CD4-positive, alpha-beta T cell treated with Interleukin-15 for 1 hour (primary cell): ENCODE results near the gene FBXL16.

ENCODE experiments used
- DNase-seq: peaks from one replicate; pipeline ENCODE4 v3.0.0-alpha.2; 2020

FBXL16 gene

DNA sequence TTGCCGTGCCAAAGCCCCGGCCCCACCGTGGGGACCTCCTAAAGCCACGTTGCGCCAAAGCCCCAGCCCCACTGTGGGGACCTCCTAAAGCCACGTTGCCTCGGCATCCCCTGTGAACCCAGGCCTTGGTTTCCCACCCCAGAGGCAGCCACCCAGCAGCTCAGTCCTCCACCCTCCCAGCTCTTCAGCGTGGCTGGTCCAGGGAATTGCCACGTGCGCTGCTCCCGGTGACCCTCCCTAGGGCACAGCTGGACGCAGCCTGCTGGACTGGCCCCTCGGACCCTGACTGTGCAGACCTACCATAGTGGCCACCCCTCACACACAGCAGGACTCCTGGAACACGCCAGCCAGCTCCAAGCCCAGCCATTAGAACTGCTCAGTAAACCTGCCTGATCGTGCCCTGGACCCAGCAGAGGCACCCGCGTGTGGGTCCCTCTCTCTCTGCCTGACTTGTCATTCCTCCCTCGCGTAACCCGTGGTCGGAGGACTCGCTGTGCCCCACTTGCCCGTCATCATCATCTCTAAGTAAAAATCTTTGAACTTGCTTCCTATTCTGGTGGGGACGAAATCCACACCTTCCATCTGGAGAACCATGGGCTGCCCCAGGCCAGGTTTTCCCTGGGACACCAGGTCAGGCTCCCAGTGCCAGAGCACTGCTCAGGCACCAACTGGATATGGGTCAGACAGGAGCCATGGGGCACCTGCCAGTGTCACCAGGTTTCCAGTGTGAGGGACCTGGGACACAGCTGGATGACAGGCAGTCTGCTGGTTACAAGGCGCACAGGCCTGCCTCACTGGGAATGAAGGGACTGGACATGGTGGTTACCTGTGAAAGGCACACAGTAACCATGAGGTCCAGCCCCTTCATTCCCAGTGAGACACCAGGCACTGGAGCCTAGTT is 29.6 kb upstream of the FBXL16 start:
- no peak for DNase-seq

DNA sequence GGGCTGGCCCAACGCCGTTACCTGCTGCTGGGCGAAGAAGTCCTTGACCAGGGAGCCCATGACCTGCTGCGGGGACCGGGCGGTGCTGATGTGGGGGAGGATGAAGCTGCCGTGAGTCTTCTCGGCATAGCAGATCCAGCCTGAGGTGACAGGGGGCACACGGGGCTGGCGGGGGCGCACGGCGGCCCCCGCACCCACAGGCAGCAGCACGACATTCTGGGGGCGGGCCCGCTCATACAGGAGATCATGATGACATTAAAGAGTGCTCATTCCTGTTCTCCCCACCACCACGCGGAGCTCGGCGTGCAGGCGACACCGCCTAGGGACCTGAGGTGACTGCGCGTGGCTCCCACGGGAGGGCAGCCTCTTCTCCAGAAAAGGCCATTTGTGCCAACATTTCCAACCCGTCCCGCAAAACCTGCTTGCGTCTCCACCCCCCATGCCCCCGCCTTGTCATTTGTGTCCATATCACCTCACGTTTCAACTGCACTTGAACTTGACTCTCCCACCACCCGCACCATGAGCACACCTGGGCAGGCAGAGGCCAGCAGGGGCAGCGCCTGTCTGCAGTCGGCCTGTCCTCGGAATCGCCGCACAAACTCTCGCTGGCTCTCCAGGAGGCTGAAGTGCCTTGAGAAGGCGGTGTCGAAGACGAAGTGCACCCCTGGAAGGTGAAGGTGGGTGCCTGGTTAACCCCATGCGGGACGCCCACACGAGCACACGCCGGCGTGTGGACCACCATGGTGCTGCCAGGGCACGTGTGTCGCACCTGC is 28.8 kb upstream of the FBXL16 start:
- no peak for DNase-seq

DNA sequence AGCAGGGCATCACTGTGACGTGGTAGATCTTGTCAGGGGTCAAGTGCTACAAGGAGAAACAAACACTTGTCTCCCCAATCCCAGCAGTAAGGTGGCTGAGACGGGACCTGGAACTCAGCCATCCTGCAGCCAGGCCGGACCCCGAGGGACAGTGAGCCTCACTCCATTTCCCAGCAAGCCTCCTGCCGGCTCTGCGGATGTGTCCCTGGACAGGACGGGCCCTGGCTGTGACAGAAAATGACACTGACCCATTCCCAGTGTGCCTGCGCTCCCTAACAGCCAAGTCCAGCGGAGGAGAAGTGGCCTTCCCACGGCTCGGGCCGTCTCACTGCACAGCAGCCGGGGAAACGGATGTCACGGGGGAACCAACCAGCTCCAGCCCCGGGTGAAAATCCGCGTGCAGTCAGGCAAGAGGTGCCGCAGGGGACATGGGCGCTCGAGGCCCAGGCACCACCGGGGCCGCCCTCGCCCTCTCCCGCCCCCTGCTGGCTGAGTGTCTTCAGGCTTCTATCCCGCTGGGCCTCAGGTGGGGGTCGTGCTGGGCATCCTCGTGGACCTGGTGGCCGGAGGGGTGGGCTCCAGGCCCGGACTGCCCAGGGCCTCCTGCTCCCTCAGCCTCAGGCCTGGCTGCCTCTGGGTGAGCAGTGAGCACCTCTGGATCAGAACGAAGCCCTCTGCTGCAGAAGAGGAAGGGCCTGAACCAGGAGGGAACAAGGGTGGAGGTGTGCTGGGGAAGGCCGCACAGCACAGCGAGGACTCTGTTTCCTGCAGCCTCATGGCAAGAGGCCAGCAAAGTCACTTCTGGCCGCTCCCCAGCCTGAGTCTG is 28.0 kb upstream of the FBXL16 start:
- DNase-seq: no peak

DNA sequence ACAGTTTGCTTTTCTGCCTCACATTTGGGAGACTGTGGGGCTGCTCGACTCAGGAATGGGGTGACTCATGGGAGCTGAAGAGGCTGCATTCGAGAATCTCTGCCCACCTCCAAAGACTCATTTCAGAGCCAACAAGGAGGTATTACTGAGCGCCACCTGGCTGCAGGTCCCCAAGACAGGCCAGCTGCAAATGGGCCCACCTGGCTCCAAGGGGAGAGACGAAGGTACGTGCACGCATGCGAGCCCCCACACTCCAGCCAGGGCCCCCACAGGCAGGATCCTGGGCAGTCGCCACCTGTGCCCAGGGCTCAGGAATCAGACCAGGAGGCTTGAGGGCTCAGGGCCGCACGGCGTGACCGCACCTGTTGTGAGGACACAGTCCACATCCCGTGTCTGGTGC is 27.3 kb upstream of the FBXL16 start:
- no peak for DNase-seq

DNA sequence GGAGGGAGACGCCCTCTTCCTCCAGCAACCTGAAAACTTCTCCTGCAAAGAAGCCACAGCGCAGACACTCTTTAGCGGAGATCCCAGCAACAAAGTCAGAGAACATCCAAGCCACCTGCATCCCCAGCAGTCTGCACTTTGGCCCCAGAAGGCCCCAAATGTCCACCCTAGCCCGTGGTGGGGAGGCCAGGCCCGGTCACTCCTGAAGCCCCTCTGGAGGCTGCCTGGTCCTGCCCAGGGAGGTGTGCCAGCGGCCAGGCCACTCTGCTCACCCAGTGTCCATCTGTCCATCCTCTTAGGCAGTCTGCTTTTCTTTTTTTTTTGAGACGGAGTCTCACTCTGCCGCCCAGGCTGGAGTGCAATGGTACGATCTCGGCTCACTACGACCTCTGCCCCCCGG is 26.7 kb upstream of the FBXL16 start:
- no peak for DNase-seq

DNA sequence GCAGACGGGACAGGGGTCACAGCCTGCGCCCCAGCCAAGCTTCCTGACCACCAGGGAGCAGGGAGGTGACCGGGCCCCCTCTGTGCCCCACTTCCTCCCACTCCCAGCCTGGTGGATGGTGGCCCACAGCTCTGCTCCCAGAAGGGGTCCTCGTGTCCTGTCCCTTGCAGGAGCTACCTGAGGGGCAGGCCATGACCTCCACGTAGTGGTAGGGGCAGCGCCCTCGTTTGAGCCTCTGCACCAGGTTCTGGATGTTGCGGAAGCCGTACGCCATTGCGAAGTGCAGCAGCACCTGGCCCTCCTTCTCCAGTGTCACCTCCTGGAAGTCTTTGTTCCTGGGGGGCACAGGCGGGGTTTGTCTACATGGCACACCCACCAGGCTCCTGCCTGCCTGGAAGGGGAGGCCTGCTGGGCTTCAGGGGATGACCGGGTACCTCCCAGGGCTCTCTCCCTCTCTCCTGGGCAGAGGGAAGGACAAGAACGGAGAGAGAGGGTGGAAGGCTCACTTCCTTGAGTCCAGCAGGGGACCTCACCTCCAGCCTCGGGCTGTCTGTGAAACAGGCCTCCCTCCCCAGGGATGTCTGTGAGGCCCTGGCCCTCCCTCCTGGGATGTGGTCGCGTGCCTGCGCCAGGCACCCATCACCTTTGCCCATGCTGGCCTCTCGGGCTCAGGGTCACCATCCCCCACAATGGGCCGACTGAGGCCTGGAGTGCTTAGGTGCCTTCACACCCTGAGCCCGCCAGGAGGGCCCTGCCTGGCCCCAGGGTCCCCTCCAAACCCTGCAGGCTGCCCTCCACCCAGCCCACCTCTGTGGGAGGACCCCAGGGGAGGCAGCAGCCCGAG is 25.3 kb upstream of the FBXL16 start:
- no peak for DNase-seq

DNA sequence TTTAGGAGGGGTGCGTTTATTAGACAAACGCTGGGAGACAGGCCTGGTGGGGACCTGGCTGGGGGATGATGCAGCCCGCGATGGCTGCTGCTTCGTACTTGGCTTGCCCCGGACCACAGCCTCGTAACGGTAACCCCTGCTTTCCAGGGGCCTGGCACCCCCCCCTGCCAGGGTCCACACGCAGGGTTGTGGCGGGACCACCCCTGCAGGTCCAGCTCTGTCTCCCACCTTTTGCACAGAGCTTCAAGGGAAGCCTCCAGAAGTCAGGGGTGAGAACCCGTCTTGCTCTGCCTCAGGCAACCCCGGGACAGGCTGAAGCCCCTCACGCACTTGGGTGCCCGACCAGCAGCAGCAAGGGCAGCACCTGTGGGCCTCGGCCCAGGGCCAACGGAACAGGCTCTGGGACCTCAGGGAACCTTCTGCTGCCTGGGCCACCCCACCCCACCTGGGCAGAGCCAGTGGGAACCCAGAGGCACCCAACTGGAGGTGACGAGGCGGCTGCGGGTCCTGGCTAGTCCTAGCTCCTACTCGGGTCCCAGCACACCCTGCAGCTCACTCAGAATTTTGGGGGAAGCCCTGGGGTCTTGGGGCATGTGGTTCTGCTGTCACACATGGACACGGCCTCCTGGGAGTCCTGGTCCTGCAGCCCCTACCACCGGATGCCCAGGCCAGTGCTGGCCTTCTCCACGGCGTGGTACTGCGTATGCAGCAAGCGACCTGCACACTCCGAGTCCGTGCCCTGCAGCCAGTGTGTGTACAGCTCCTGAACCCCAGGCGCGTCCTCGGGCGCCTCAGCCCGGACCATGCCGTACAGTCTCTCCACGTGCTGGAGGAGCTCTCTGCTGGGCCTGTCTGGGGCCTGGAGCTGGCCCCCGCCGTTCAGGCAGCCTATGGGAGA is 24.4 kb upstream of the FBXL16 start:
- no peak for DNase-seq

DNA sequence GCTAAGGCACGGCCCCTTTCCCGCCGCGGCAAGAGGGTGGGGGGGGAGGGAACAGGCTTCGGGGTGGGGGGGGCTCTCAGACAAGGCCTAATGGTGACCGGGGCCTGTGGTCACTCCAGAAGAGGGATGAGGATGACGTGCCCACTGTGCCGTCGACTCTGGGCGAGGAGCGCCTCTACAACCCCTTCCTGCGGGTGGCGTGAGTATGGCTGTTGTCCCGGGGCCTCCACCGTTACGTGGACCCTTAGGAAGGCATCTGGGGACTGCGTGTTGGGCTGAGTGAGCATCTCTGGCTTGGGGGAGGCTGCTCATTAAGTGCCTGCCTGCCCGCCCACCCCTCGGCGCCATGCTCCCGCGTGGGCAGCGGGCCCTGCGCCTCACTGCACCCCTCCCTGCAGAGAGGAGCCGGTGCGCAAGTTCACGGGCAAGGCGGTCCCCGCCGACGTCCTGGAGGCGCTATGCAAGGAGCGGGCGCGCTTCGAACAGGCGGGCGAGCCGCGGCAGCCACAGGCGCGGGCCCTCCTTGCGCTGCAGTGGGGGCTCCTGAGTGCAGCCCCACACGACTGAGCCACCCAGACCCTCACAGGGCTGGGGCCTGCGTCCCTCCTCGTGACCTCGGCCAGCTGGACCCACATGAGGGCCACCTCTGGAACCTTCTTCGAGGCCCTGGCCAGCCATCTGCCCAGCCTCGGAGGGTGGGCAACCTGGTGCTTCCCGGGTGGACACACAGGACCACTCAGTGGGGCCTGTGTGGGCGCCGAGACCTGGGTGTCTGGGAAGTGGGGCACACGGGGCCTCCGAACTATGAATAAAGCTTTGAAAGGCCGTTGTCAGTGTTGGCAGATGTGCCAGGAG is 23.5 kb upstream of the FBXL16 start:
- no peak for DNase-seq

DNA sequence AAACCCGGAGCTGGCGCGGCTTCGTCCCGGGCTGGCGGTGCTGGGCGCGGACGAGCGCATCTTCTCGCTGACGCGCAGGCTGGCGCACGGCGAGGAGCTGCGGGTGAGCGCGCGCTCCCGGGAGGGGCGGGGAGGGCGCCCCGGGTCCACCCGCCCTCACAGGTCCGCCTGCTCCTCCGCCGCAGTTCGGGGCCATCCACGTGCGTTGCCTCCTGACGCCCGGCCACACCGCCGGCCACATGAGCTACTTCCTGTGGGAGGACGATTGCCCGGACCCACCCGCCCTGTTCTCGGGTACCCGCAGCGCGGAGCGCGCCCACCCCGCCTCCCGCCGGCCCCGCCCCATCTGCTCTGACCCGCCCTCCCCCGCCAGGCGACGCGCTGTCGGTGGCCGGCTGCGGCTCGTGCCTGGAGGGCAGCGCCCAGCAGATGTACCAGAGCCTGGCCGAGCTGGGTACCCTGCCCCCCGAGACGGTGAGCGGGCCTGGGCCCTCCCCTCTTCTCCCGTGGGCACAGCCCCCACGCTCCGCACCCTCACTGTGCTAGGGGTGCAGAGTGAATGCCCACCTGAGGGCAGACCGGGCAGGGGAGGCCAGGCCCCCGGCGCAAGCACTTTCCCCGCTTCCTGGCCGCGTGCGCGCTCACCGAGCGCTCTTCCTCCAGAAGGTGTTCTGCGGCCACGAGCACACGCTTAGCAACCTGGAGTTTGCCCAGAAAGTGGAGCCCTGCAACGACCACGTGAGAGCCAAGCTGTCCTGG is 22.7 kb upstream of the FBXL16 start:
- peak; percentile 77 for DNase-seq

DNA sequence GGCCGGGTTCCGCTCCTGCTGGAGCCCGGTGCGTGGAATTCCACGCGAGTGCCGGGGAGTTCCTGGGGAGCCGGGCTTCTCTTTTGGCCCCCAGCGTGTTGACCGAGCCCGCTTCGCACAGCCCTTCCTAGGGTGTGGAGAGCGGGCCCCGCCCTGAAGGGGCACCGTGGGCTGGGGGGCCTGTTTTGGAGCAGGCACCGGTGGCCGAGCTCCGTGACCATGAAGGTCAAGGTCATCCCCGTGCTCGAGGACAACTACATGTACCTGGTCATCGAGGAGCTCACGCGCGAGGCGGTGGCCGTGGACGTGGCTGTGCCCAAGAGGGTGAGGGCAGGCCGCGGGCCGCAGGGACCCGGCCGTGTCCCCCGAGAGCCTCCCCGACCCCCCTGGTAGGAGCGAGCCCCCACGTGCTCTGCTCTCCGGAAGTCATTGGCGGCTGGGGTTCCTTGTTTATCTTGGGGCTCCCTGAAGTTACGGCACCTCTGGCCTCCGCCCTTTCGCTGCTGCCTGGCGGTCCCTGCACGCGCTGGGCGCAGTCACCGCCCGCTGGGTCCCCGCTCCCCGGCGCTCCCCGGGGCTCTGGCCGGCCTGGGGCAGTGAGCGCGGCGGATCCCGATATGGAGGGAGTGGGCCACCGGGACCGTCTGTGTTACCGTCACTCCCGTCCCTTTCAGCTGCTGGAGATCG is 21.8 kb upstream of the FBXL16 start:
- DNase-seq: no peak

DNA sequence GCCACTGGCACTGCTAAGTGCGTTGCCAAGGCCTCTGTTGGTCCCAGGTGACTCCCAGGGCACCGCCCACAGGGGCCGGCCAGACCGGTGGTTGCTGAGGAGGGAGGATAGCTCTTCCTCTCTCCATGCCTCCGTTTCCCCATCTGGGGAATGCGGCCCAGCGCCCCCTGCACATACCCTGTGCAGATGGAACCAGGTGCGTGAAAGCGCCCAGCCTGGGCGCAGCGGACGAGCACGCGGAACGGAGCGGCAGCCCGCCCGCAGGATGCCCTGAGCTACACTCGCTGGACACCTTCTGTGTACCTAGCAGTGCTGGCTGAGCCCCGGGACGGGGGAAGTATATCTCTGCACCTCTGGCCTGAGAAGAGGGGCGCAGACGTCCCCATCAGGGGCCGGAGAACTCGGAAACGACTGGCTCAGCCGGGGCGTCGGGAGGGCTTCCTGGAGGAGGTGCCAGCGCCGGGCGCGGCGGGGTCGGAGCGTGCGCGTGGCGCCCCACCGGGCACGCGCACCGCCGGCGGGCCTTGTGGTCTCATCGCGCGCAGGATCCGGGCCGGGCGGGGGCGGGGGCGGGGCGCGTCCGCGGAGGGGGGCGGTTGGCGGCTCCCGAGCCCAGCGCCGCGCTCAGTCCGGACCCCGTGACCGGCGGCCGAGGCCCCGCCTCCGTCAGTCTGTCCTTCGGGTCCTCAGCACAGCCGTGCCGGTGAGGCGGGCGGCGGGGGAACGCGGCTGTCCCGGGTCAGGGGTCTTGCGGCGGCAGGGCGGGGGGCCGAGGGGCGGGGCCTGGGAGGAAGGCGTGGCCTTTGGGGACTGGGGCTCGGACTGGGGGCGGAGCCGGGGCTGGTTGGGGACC is 21.1 kb upstream of the FBXL16 start, which contains the start of the genes CCDC78 and HAGHL:
Gene CCDC78, minus strand, starts transcription at position 6 of the 853 bp plus-strand sequence. CDS start 76 bp downstream, outside the sequence.
Gene HAGHL, plus strand, starts transcription at position 669 of the 853 bp plus-strand sequence. CDS start 404 bp downstream, outside the sequence.
- peak; percentile 65 for DNase-seq

DNA sequence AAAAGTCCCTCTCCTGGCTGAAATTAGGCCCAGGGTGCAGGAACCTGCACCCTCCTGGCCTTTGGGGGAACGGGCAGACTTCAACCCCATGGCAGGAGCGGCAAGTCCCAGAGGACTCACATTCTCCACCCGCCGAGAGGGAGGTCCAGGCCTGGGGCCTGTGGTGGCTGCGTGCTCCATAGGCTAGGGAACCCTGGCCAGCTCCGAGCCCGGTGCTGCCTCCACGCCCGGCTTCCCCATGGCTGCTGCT is 20.5 kb upstream of the FBXL16 start:
- DNase-seq: no peak

DNA sequence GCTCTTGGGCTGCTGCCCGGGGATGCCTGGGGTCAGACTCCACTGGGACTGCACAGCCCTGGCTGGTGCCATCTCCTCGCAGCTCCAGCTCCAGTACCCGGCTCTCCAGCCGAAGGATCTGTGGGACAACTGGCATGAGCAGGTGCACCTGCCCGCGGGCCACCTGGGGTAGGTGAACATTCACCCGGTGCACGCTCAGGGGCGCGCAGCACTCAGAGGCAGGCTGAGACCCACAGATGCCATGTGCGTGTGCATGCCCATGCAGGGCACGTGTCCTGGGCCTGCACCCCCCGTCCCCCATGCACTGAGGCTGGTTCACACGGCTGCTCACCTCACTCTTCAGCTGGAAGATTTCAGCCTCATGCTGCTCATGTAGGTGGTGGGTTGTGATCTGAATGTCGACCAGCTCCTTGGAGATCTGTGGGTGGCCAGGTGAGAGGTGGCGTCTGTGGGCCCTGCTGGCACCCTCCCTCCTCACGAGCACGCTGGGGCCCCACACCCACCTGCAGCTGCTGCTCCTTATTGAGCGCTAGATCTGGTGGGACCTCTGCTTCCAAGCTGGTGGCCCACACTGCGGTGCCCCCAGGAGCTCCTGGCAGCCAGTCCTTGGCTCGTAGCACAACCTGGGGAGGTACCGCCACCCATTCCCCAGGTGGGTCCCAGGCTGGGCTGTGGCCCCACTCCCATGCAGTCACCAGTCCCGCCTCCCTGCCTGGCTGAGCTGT is 20.0 kb upstream of the FBXL16 start:
- DNase-seq: no peak

DNA sequence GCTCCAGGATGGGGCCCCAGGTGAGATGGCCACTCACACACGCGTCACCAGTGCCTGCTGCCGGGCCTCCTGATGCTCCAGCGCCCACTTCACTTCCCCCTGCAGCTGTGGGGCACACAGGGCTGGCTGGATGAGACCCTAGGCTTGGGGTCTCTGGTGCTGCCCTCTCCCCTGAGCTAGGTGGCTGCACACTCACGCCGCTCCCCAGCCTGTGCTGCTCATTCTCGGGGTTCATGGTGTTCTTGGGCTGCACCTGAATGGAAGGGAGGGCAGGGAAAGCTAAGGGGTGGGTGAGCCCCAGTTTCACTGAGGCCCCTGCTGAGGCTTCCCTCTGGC is 19.4 kb upstream of the FBXL16 start:
- DNase-seq: no peak

DNA sequence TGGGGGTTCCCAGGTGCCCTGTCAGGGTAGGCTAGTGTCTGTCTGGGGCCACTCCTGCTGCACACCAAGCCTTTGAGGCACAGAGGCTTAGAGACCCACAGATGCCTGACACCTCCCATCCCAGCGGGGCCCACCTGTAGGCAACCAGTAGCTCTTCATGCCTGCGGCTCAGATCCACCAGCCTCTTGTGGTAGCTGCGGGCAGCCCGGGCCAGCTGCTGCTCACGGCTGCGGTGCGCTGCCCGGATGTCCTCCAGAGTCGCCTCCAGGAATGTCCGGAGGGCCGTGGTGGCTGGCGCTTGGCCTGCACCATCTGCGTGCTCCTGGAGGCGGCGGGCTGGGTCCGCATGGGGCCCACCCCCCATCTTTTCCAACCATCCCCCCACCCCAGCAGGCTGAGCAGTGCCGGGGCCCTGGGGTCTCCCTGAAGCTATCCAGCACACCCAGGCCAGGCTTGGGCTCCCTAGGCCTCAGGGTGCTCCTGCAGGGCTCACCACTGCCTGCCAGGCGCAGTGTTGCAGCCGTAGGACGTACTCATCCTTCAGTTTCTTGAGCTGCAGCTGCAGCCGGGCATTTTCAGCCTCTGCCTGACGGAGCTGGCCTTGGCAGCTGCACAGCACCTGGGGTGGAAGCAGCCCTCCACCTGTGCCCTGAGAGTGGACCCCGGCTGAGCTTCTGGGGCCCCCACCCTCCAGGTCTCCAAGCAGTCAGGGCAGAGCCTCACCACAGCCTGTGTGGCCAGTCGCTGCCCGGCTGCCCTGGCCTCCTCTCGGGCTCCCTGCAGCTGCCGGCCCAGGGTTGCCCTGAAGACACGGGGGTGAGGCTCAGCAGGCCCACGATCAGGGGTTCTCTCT is 18.8 kb upstream of the FBXL16 start:
- DNase-seq: no peak

DNA sequence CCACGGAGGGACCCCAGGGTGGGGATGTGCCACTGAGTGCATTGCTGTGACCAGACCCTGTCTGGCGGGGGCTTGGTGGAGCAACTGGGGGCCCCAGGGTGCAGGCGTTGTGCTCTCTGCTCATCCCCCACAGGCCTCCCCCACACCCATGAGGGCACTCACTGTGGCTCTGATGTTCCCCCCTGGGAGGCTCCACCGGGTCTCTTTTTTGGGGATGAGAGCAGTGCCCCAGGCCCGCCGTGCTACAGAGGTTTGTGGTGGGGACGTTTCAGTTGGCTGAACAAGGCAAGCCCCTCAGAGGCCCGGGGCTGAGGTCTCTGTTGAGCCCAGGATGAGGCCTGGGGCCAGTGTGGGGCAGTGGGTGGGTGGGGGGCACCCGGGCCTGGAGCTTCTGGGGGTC is 18.1 kb upstream of the FBXL16 start:
- DNase-seq: no peak
